Vagina (tissue), 2 donors: ENCODE results near the gene DCLK2. TPM values are rescaled to one million over a fixed set of nuclear protein-coding genes. Genes with fewer than 3 reads are reported as not detected.

ENCODE experiments used
- DNase-seq, 2 donors: peaks; one replicate each; pipeline ENCODE4 v3.0.0-alpha.2; 2017; ENCODE audit errors: extremely low spot score in 2 of 2
- H3K27ac ChIP-seq: fragments of 200-600 bp; sonication (generic); one replicate; pipeline ENCODE4 v1.5.1; 2019
- H3K27me3 ChIP-seq: fragments of 200-600 bp; sonication (generic); one replicate; pipeline ENCODE4 v1.5.1; 2019
- H3K36me3 ChIP-seq, 2 donors: fragments of 200-600 bp; sonication (generic); one replicate each; pipeline ENCODE4 v1.5.1; 2017 to 2019
- H3K4me1 ChIP-seq: fragments of 200-600 bp; sonication (generic); one replicate; pipeline ENCODE4 v1.5.1; 2019
- H3K4me3 ChIP-seq, 2 donors: fragments of 200-600 bp; sonication (generic); 1 replicate in 1 of 2; 2 replicates in 1 of 2; pipeline ENCODE4 v1.5.1; 2016 to 2019
- H3K9me3 ChIP-seq: fragments of 200-600 bp; sonication (generic); one replicate; pipeline ENCODE4 v1.5.1; 2019
- CTCF ChIP-seq, 3 experiments: fragments of 450-650 bp in 2 of 3; fragments of 200-600 bp in 1 of 3; sonication (generic) in 1 of 3; IDR thresholded peaks; one replicate each; pipeline ENCODE4 v1.5.1; 2017 to 2019; ENCODE audit warnings: antibody characterized with exemption in 3 of 3, mild to moderate bottlenecking in 2 of 3, moderate library complexity in 2 of 3
- POLR2A ChIP-seq, 2 donors: fragments of 450-650 bp; IDR thresholded peaks; one replicate each; pipeline ENCODE4 v1.6.1; 2017; ENCODE audit warnings: antibody characterized with exemption in 2 of 2, mild to moderate bottlenecking in 2 of 2, moderate library complexity in 2 of 2
- POLR2AphosphoS5 ChIP-seq, 2 donors: sonication (generic); formaldehyde crosslinking; IDR thresholded peaks; one replicate each; pipeline ENCODE4 v1.9.0; 2017; ENCODE audit warnings: antibody characterized with exemption in 2 of 2, mild to moderate bottlenecking in 2 of 2, low read depth in 1 of 2; ENCODE audit not compliant: insufficient read depth in 1 of 2
- intact Hi-C: fragments of 100-400 bp; cut with DNase I; formaldehyde crosslinking; loops from one replicate; pipeline ENCODE4 v1.15.1; 2023
- total RNA-seq: library from RNA; depleted of rRNA; stranded (reverse); fragments of >200 nt; gene quantifications from one replicate; pipeline ENCODE4 v1.2.3, GENCODE V29; 2016

Gene DCLK2
- total RNA-seq, 1 donor from 2014 or later: 5.9 TPM

- H3K9me3 ChIP-seq: no peaks in the 10 kb centered on the region
- no peak for DNase-seq
- no peaks in the 10 kb centered on the region for H3K27me3 ChIP-seq
- no peak overlapping the region for H3K27ac ChIP-seq
- intact Hi-C loops: no loop called here
- no peak overlapping the region for H3K4me3 ChIP-seq
- H3K4me1 ChIP-seq: no peaks in the 10 kb centered on the region
- no peaks in the 10 kb centered on the region for H3K36me3 ChIP-seq
- TF ChIP-seq POLR2A (IDR thresholded peaks at IDR 0.05) (no peak), CTCF (IDR thresholded peaks at IDR 0.05) (no peak), POLR2AphosphoS5 (IDR thresholded peaks at IDR 0.05; ENCODE audit: insufficient read depth in 1 of 2, low read depth in 1 of 2) (no peak)
Measured at GRCh38 chr4:150038335-150039076, 39.7 kb upstream of the DCLK2 start.

GRCh38 chr4:150039274-150040127, 38.7 kb upstream of the DCLK2 start:
- Histone ChIP-seq H3K9me3 (no peaks in the 10 kb centered on the region), H3K4me3 (no peak overlapping the region), H3K36me3 (no peaks in the 10 kb centered on the region), H3K4me1 (no peaks in the 10 kb centered on the region), H3K27me3 (no peaks in the 10 kb centered on the region), H3K27ac (no peak overlapping the region)
- TF ChIP-seq POLR2AphosphoS5 (IDR thresholded peaks at IDR 0.05; ENCODE audit: insufficient read depth in 1 of 2, low read depth in 1 of 2) (no peak), POLR2A (IDR thresholded peaks at IDR 0.05) (no peak), CTCF (IDR thresholded peaks at IDR 0.05) (no peak)
- no peak for DNase-seq
- intact Hi-C loops: no loop called here

- Histone ChIP-seq H3K4me3 (no peak overlapping the region), H3K36me3 (no peaks in the 10 kb centered on the region), H3K27me3 (no peaks in the 10 kb centered on the region), H3K4me1 (no peaks in the 10 kb centered on the region), H3K9me3 (no peaks in the 10 kb centered on the region), H3K27ac (no peak overlapping the region)
- no peak for TF ChIP-seq POLR2A (IDR thresholded peaks at IDR 0.05)
- no peak for TF ChIP-seq POLR2AphosphoS5 (IDR thresholded peaks at IDR 0.05; ENCODE audit: insufficient read depth in 1 of 2, low read depth in 1 of 2)
- TF ChIP-seq CTCF (IDR thresholded peaks at IDR 0.05): no peak
- no peak for DNase-seq
- intact Hi-C loops: no loop called here
Measured at GRCh38 chr4:150044517-150044916, 33.7 kb upstream of the DCLK2 start.

GRCh38 chr4:150045410-150045809, 32.8 kb upstream of the DCLK2 start:
- TF ChIP-seq POLR2A (IDR thresholded peaks at IDR 0.05): no peak
- no peak for TF ChIP-seq POLR2AphosphoS5 (IDR thresholded peaks at IDR 0.05; ENCODE audit: insufficient read depth in 1 of 2, low read depth in 1 of 2)
- no peak for TF ChIP-seq CTCF (IDR thresholded peaks at IDR 0.05)
- intact Hi-C loops: no loop called here
- Histone ChIP-seq H3K4me3 (no peak overlapping the region), H3K27ac (no peak overlapping the region), H3K27me3 (no peaks in the 10 kb centered on the region), H3K4me1 (no peaks in the 10 kb centered on the region), H3K9me3 (no peaks in the 10 kb centered on the region), H3K36me3 (no peaks in the 10 kb centered on the region)
- no peak for DNase-seq
